HepG2 (cell line): ENCODE results near the gene GDPD1. TPM values are rescaled to one million over a fixed set of nuclear protein-coding genes. Genes with fewer than 3 reads are reported as not detected.

Experiments used
- AHR ChIP-seq: IDR thresholded peaks from 2 replicates; pipeline ENCODE4 v1.6.1; 2018; ENCODE audit warnings: missing genetic modification reagents, missing compliant biosample characterization
- BCL6 ChIP-seq: IDR thresholded peaks from 2 replicates; pipeline ENCODE4 v1.6.1; 2016; ENCODE audit warnings: missing genetic modification reagents, missing compliant biosample characterization
- CC2D1A ChIP-seq: sonication (generic); formaldehyde crosslinking; IDR thresholded peaks from 2 replicates; pipeline ENCODE4 v1.8.1; 2023; ENCODE audit warnings: mild to moderate bottlenecking, missing genetic modification reagents
- CEBPB ChIP-seq: IDR thresholded peaks from 2 replicates; pipeline ENCODE4 v1.6.1; 2011; ENCODE audit warnings: low read depth, low read length, improper control_type of control experiment, borderline replicate concordance
- FOXM1 ChIP-seq: sonication (generic); formaldehyde crosslinking; IDR thresholded peaks from 2 replicates; pipeline ENCODE4 v1.5.0; 2020; ENCODE audit warnings: missing genetic modification reagents
- POGK ChIP-seq: sonication (generic); formaldehyde crosslinking; conservative IDR thresholded peaks from 2 replicates; pipeline ENCODE4 v1.8.0; 2022; ENCODE audit warnings: mild to moderate bottlenecking, moderate library complexity, missing genetic modification reagents
- SALL1 ChIP-seq: sonication (generic); formaldehyde crosslinking; IDR thresholded peaks from 2 replicates; pipeline ENCODE4 v1.8.0; 2022; ENCODE audit warnings: mild to moderate bottlenecking, missing genetic modification reagents
- THAP11 ChIP-seq: IDR thresholded peaks from 2 replicates; pipeline ENCODE4 v1.6.1; 2016; ENCODE audit warnings: missing biosample characterization, missing genetic modification reagents
- THYN1 ChIP-seq: sonication (generic); formaldehyde crosslinking; IDR thresholded peaks from 2 replicates; pipeline ENCODE4 v1.8.1; 2023; ENCODE audit warnings: low read depth, mild to moderate bottlenecking, moderate library complexity, missing genetic modification reagents, borderline replicate concordance
- WIZ ChIP-seq: sonication (generic); formaldehyde crosslinking; IDR thresholded peaks from 2 replicates; pipeline ENCODE4 v1.5.1; 2020; ENCODE audit warnings: mild to moderate bottlenecking, missing genetic modification reagents
- ZNF557 ChIP-seq: sonication (generic); formaldehyde crosslinking; IDR thresholded peaks from 2 replicates; pipeline ENCODE4 v1.4.0; 2020; ENCODE audit warnings: missing genetic modification reagents
- ZZZ3 ChIP-seq: sonication (generic); formaldehyde crosslinking; IDR thresholded peaks from 2 replicates; pipeline ENCODE4 v1.4.0; 2020; ENCODE audit warnings: missing genetic modification reagents, mild to moderate bottlenecking, borderline replicate concordance
- polyA plus RNA-seq, 8 experiments: library from polyadenylated mRNA; depleted of rRNA in 3 of 8; stranded (reverse) in 7 of 8; unstranded in 1 of 8; fragments of >200 nt; fragmentation: Illumina TruSeq in 4 of 8; extraction: Trizol in 4 of 8; gene quantifications; 2 replicates each; pipeline versions ENCODE4 v1.2.1 to v1.2.3, GENCODE V29; 2011 to 2016; ENCODE audit warnings: low read depth in 4 of 8, missing spikeins in 1 of 8, mixed read lengths in 1 of 8; ENCODE audit not compliant: insufficient read depth in 1 of 8
- total RNA-seq, 5 experiments: library from RNA; depleted of rRNA; stranded (reverse); fragments of >200 nt; fragmentation: Illumina TruSeq; extraction: Trizol; gene quantifications; 2 replicates each; pipeline ENCODE4 v1.2.3, GENCODE V29; 2016; ENCODE audit warnings: low read depth in 1 of 5
- TF ChIP-seq, protein P1 (sequence below): sonication (generic); formaldehyde crosslinking; IDR thresholded peaks from 2 replicates; pipeline ENCODE4 v1.5.1; 2020; ENCODE audit warnings: mild to moderate bottlenecking, missing genetic modification reagents, borderline replicate concordance
- TF ChIP-seq, protein P2 (sequence below): IDR thresholded peaks from 2 replicates; pipeline ENCODE4 v1.6.1; 2016; ENCODE audit warnings: missing biosample characterization, missing genetic modification reagents, low read depth
- TF ChIP-seq, protein P3 (sequence below): fragments of 450-650 bp; IDR thresholded peaks from 2 replicates; pipeline ENCODE4 v1.6.1; 2016
- TF ChIP-seq, protein P4 (sequence below): IDR thresholded peaks from 2 replicates; pipeline ENCODE4 v1.6.1; 2016; ENCODE audit warnings: low read depth

Gene GDPD1
- total and polyA plus RNA-seq, 2 of the 13 experiments (the other 11 are each of a cell fraction or from before 2014, with no cell fraction given), result 6.0 to 7.7 TPM

DNA sequence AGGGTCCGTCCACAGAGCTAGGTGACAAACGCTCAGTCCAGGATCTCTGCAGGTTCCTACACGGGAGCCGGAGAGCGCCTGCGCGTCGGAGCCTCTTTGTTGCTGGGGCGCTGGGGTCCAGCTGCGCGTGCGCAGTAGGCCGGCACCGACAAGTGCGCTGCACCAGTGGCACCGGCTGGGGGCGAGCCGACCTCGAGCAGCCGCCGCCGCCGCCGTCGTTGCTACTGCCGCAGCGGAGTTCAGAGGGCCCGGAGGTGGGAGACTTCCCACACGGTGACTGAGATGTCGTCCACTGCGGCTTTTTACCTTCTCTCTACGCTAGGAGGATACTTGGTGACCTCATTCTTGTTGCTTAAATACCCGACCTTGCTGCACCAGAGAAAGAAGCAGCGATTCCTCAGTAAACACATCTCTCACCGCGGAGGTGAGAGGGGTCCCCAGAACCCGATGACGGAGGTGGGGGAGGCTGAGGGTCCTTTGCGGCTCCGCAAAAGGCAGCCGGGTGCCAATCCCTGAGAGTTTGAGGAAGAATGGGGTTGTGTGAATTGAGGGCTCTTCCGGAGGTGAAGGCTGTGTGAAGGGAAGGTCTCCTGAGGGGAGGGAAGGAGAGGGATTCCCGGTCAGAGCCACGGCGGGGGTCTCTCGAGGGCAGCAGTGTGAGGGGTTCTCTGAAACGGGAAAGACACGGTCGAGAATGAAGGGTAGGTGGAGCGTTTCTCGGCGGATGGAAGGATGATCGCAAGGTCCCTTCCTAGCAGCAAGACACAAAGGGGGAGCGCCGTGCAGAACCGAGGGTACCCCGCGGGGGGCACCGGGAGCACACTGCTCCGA, at the start of gene GDPD1 (continued):
- TF ChIP-seq, protein P1, sequence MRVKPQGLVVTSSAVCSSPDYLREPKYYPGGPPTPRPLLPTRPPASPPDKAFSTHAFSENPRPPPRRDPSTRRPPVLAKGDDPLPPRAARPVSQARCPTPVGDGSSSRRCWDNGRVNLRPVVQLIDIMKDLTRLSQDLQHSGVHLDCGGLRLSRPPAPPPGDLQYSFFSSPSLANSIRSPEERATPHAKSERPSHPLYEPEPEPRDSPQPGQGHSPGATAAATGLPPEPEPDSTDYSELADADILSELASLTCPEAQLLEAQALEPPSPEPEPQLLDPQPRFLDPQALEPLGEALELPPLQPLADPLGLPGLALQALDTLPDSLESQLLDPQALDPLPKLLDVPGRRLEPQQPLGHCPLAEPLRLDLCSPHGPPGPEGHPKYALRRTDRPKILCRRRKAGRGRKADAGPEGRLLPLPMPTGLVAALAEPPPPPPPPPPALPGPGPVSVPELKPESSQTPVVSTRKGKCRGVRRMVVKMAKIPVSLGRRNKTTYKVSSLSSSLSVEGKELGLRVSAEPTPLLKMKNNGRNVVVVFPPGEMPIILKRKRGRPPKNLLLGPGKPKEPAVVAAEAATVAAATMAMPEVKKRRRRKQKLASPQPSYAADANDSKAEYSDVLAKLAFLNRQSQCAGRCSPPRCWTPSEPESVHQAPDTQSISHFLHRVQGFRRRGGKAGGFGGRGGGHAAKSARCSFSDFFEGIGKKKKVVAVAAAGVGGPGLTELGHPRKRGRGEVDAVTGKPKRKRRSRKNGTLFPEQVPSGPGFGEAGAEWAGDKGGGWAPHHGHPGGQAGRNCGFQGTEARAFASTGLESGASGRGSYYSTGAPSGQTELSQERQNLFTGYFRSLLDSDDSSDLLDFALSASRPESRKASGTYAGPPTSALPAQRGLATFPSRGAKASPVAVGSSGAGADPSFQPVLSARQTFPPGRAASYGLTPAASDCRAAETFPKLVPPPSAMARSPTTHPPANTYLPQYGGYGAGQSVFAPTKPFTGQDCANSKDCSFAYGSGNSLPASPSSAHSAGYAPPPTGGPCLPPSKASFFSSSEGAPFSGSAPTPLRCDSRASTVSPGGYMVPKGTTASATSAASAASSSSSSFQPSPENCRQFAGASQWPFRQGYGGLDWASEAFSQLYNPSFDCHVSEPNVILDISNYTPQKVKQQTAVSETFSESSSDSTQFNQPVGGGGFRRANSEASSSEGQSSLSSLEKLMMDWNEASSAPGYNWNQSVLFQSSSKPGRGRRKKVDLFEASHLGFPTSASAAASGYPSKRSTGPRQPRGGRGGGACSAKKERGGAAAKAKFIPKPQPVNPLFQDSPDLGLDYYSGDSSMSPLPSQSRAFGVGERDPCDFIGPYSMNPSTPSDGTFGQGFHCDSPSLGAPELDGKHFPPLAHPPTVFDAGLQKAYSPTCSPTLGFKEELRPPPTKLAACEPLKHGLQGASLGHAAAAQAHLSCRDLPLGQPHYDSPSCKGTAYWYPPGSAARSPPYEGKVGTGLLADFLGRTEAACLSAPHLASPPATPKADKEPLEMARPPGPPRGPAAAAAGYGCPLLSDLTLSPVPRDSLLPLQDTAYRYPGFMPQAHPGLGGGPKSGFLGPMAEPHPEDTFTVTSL (CRISPR knock-in tag), result no peak; the same call in 1 of the 2 replicates
- TF ChIP-seq WIZ (CRISPR knock-in tag) (no peak), SALL1 (CRISPR knock-in tag) (peak; percentile 81; the same call in 1 of the 2 replicates), AHR (CRISPR knock-in tag) (no peak; the same call in 1 of the 2 replicates), ZZZ3 (CRISPR knock-in tag) (0 out of 2 replicates have a peak, but pooled peaks have one; percentile 11), FOXM1 (CRISPR knock-in tag) (no peak), THAP11 (CRISPR knock-in tag) (peak; percentile 70), THYN1 (CRISPR knock-in tag) (no peak), CC2D1A (peak; percentile 94), BCL6 (peak; percentile 43), CEBPB (no peak), ZNF557 (CRISPR knock-in tag) (no peak), POGK (CRISPR knock-in tag) (peak; percentile 75; the same call in 1 of the 2 replicates)
- TF ChIP-seq, protein P2, sequence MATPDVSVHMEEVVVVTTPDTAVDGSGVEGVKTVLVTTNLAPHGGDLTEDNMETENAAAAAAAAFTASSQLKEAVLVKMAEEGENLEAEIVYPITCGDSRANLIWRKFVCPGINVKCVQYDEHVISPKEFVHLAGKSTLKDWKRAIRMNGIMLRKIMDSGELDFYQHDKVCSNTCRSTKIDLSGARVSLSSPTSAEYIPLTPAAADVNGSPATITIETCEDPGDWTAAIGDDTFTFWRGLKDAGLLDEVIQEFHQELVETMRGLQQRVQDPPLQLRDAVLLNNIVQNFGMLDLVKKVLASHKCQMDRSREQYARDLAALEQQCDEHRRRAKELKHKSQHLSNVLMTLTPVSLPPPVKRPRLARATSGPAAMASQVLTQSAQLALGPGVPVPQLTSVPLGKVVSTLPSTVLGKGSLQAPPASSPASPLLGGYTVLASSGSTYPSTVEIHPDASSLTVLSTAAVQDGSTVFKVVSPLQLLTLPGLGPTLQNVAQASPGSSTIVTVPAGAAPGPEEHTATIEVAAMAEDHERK (CRISPR knock-in tag), result no peak
- TF ChIP-seq, protein P3, sequence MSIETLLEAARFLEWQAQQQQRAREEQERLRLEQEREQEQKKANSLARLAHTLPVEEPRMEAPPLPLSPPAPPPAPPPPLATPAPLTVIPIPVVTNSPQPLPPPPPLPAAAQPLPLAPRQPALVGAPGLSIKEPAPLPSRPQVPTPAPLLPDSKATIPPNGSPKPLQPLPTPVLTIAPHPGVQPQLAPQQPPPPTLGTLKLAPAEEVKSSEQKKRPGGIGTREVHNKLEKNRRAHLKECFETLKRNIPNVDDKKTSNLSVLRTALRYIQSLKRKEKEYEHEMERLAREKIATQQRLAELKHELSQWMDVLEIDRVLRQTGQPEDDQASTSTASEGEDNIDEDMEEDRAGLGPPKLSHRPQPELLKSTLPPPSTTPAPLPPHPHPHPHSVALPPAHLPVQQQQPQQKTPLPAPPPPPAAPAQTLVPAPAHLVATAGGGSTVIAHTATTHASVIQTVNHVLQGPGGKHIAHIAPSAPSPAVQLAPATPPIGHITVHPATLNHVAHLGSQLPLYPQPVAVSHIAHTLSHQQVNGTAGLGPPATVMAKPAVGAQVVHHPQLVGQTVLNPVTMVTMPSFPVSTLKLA, result no peak
- TF ChIP-seq, protein P4, sequence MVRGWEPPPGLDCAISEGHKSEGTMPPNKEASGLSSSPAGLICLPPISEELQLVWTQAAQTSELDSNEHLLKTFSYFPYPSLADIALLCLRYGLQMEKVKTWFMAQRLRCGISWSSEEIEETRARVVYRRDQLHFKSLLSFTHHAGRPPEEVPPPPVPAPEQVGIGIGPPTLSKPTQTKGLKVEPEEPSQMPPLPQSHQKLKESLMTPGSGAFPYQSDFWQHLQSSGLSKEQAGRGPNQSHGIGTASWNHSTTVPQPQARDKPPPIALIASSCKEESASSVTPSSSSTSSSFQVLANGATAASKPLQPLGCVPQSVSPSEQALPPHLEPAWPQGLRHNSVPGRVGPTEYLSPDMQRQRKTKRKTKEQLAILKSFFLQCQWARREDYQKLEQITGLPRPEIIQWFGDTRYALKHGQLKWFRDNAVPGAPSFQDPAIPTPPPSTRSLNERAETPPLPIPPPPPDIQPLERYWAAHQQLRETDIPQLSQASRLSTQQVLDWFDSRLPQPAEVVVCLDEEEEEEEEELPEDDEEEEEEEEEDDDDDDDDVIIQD (CRISPR knock-in tag), result peak; percentile 17; the same call in 1 of the 2 replicates
